Measurements from ENCODE around the gene PCDHB14.
A peak's percentile ranks its signal among the peaks of the same experiment; 100 is the strongest.
"Not testable (repeated sequence)": the region's sequence is repeated elsewhere in the genome, so short reads cannot be mapped to it uniquely, and the experiment has no call there.

Gene PCDHB14

GRCh38 chr5:141223112-141223783 is at the start of gene PCDHB14:
TSS of gene PCDHB14 (plus strand) at chr5:141223343. CDS start at chr5:141223506, 163 bp downstream.
- no peak for TF ChIP-seq CTCF (IDR thresholded peaks at IDR 0.05)
- H3K27ac ChIP-seq = no peak within 1 kb of the TSS
- no peak for DNase-seq (ENCODE audit: low spot score)
- peak within 1 kb of the TSS; percentile 49 for H3K4me3 ChIP-seq

- DNase-seq (ENCODE audit: low spot score); H3K27ac ChIP-seq: not testable (repeated sequence)
- H3K4me3 ChIP-seq = peak overlapping the region; percentile 41
These were observed 48.6 kb upstream of the PCDHB14 start for GRCh38 chr5:141174291-141175104.

GRCh38 chr5:141175933-141176332 is 47.2 kb upstream of the PCDHB14 start:
- TF ChIP-seq CTCF (IDR thresholded peaks at IDR 0.05) = no peak
- no peak overlapping the region for H3K4me3 ChIP-seq
- no peak for DNase-seq (ENCODE audit: low spot score)

GRCh38 chr5:141177577-141178191 is 45.5 kb upstream of the PCDHB14 start, which contains the start of gene PCDHB8:
TSS of gene PCDHB8 (plus strand) at chr5:141177790. CDS start at chr5:141178035, 245 bp downstream.
- not testable (repeated sequence) for H3K4me3 ChIP-seq; DNase-seq (ENCODE audit: low spot score); H3K27ac ChIP-seq

More at GRCh38 chr5:141175933-141176332, 47.2 kb upstream of the PCDHB14 start:
- H3K27ac ChIP-seq = no peak overlapping the region

- H3K4me3 ChIP-seq; DNase-seq (ENCODE audit: low spot score): not testable (repeated sequence)
These were observed 43.8 kb upstream of the PCDHB14 start for GRCh38 chr5:141179371-141179770.

GRCh38 chr5:141179876-141180275 is 43.3 kb upstream of the PCDHB14 start:
- H3K27ac ChIP-seq; DNase-seq (ENCODE audit: low spot score); H3K4me3 ChIP-seq: not testable (repeated sequence)

More at GRCh38 chr5:141179371-141179770, 43.8 kb upstream of the PCDHB14 start:
- H3K27ac ChIP-seq = not testable (repeated sequence)

GRCh38 chr5:141180313-141180712 is 42.8 kb upstream of the PCDHB14 start:
- H3K27ac ChIP-seq = no peak overlapping the region

GRCh38 chr5:141182248-141182647 is 40.9 kb upstream of the PCDHB14 start, which contains the start of gene PCDHB16:
TSS of gene PCDHB16 (plus strand) at chr5:141182387. CDS start at chr5:141182560, 173 bp downstream.
- H3K4me3 ChIP-seq = peak within 1 kb of the TSS; percentile 61
- no peak for TF ChIP-seq CTCF (IDR thresholded peaks at IDR 0.05)
- H3K27ac ChIP-seq = peak within 1 kb of the TSS; percentile 39 to 46
- no peak for DNase-seq (ENCODE audit: low spot score)

More at GRCh38 chr5:141180313-141180712, 42.8 kb upstream of the PCDHB14 start:
- no peak for TF ChIP-seq CTCF (IDR thresholded peaks at IDR 0.05)
- DNase-seq (ENCODE audit: low spot score) = no peak
- H3K4me3 ChIP-seq = no peak overlapping the region

GRCh38 chr5:141184117-141184855 is 38.9 kb upstream of the PCDHB14 start:
- DNase-seq (ENCODE audit: low spot score); H3K27ac ChIP-seq: not testable (repeated sequence)
- peak overlapping the region; percentile 40 for H3K4me3 ChIP-seq

Data from coronary artery (tissue), 2 donors.